ENCODE results near the gene ROR2. TPM values are rescaled to one million over a fixed set of nuclear protein-coding genes. Genes with fewer than 3 reads are reported as not detected.

Gene ROR2
- total RNA-seq, 1 experiment from 2014 or later: 0.68 TPM

DNA sequence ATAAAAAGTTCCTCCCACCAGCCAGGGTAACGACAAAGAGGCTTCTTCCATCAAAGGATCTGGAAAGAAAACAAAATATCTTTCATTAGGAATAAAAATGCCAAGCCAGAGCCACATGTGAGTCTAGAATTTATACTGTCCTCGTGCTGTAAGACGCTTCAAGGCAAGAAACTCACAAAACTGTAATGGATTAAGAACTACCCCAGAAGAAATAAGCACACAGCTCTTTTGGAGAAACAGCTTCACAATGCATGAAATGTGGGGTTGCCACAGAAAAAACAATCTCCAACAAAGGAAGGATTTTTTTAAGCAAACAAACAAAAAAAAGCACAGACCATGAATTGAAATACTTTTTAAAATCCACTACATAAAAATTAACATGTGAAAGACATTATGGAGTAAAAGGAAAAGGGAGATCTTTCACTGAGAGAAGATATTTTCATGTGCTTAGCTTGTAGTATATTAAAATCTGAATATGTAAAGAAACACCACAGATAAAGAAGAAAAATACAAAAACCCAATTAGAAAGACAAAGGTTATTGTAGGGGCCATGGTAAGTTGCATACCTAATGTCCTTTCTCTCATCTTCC lies 385.9 kb downstream of the ROR2 start:
- ChIA-PET POLR2A (no interaction called here), CTCF (no interaction called here)
- BruUV-seq (replicated peaks): no TSS peak
- Histone ChIP-seq H3K36me3 (ENCODE audit: control insufficient read depth, insufficient read depth, low read length) (no peaks in the 10 kb centered on the region), H3K9me3 (no peaks in the 10 kb centered on the region), H3K4me3 (ENCODE audit: low read depth, low read length) (no peak overlapping the region), H3K4me1 (0 out of 2 replicates have a peak, but pooled peaks cover 4% of the 10 kb centered on the region), H3K27me3 (replicated peaks; ENCODE audit: control insufficient read depth, insufficient read depth, low read length) (no peaks in the 10 kb centered on the region)
- no peak overlapping the region for H3K27ac Mint-ChIP-seq (ENCODE audit: unreplicated experiment)
- no peaks in the 10 kb centered on the region for H3K27me3 Mint-ChIP-seq (ENCODE audit: insufficient read depth, unreplicated experiment)
- H3K4me3 Mint-ChIP-seq (ENCODE audit: unreplicated experiment): no peak overlapping the region
- peaks cover 6% of the 10 kb centered on the region for H3K4me1 Mint-ChIP-seq (ENCODE audit: low read depth, unreplicated experiment)
- H3K9me3 Mint-ChIP-seq (ENCODE audit: unreplicated experiment): no peaks in the 10 kb centered on the region
- no peak for DNase-seq
- intact Hi-C loops (cut with micrococcal nuclease; ENCODE audit: unreplicated experiment): loop anchor here (10.0 kb wide), 1 partner anchor 91 kb away; no protein-coding TSS in a partner anchor
- H3K36me3 Mint-ChIP-seq (ENCODE audit: insufficient read depth, unreplicated experiment): no peaks in the 10 kb centered on the region
- no peak for TF ChIP-seq CTCF (IDR thresholded peaks at IDR 0.05; ENCODE audit: insufficient read depth in 1 of 2, low read depth in 1 of 2, low read length in 1 of 2, severe bottlenecking in 1 of 2, unreplicated experiment in 1 of 2)

DNA sequence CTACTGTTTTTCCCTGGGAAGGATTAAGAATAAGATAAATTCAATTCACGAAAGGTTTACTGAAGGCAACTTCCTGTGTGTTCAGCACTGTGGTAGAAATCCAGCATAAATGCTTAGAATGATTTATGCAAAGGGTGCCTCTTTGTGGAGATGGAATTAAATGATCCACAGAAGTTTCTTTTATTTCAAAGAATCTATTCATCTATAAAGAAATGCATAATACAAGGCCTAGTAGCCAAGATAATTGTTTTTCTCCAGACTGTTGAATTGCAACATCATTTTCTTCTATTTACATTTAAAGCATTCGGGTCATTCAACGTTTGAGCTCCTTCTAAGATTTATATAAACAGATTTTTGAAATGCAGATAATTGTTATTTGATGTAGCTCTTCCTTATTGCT lies 387.6 kb downstream of the ROR2 start:
- H3K27me3 ChIP-seq (replicated peaks; ENCODE audit: control insufficient read depth, insufficient read depth, low read length): no peaks in the 10 kb centered on the region
- no peaks in the 10 kb centered on the region for H3K27me3 Mint-ChIP-seq (ENCODE audit: insufficient read depth, unreplicated experiment)
- H3K27ac Mint-ChIP-seq (ENCODE audit: unreplicated experiment): no peak overlapping the region
- no peaks in the 10 kb centered on the region for H3K9me3 Mint-ChIP-seq (ENCODE audit: unreplicated experiment)
- CTCF ChIA-PET: no interaction called here
- intact Hi-C loops (cut with micrococcal nuclease; ENCODE audit: unreplicated experiment): loop anchor here (10.0 kb wide), 1 partner anchor 92 kb away; no protein-coding TSS in a partner anchor
- POLR2A ChIA-PET: interaction anchor here (0.7 kb wide), 1 partner anchor 133 kb away, joined by 3 read pairs; no protein-coding TSS in a partner anchor
- H3K4me1 Mint-ChIP-seq (ENCODE audit: low read depth, unreplicated experiment): peaks cover 2% of the 10 kb centered on the region
- H3K9me3 ChIP-seq: no peaks in the 10 kb centered on the region
- no peak for TF ChIP-seq CTCF (IDR thresholded peaks at IDR 0.05; ENCODE audit: insufficient read depth in 1 of 2, low read depth in 1 of 2, low read length in 1 of 2, severe bottlenecking in 1 of 2, unreplicated experiment in 1 of 2)
- BruUV-seq (replicated peaks): no TSS peak
- no peak for DNase-seq
- no peaks in the 10 kb centered on the region for H3K36me3 Mint-ChIP-seq (ENCODE audit: insufficient read depth, unreplicated experiment)
- H3K4me3 Mint-ChIP-seq (ENCODE audit: unreplicated experiment): no peak overlapping the region
- no peaks in the 10 kb centered on the region for H3K36me3 ChIP-seq (ENCODE audit: control insufficient read depth, insufficient read depth, low read length)
- no peak overlapping the region for H3K4me3 ChIP-seq (ENCODE audit: low read depth, low read length)
- no peaks in the 10 kb centered on the region for H3K4me1 ChIP-seq

GRCh38 chr9:91560301-91560700 lies 389.7 kb downstream of the ROR2 start:
- H3K4me1 ChIP-seq: no peaks in the 10 kb centered on the region
- H3K4me1 Mint-ChIP-seq (ENCODE audit: low read depth, unreplicated experiment): no peaks in the 10 kb centered on the region
- BruUV-seq (replicated peaks): no TSS peak
- CTCF ChIA-PET: no interaction called here
- POLR2A ChIA-PET: no interaction called here
- intact Hi-C loops (cut with micrococcal nuclease; ENCODE audit: unreplicated experiment): loop anchor here (10.0 kb wide), 1 partner anchor 94 kb away; no protein-coding TSS in a partner anchor
- no peaks in the 10 kb centered on the region for H3K36me3 Mint-ChIP-seq (ENCODE audit: insufficient read depth, unreplicated experiment)
- H3K9me3 Mint-ChIP-seq (ENCODE audit: unreplicated experiment): no peaks in the 10 kb centered on the region
- H3K27me3 Mint-ChIP-seq (ENCODE audit: insufficient read depth, unreplicated experiment): no peaks in the 10 kb centered on the region
- no peaks in the 10 kb centered on the region for H3K27me3 ChIP-seq (replicated peaks; ENCODE audit: control insufficient read depth, insufficient read depth, low read length)
- no peak for TF ChIP-seq CTCF (IDR thresholded peaks at IDR 0.05; ENCODE audit: insufficient read depth in 1 of 2, low read depth in 1 of 2, low read length in 1 of 2, severe bottlenecking in 1 of 2, unreplicated experiment in 1 of 2)
- no peak overlapping the region for H3K4me3 Mint-ChIP-seq (ENCODE audit: unreplicated experiment)
- H3K36me3 ChIP-seq (ENCODE audit: control insufficient read depth, insufficient read depth, low read length): no peaks in the 10 kb centered on the region
- no peak overlapping the region for H3K4me3 ChIP-seq (ENCODE audit: low read depth, low read length)
- no peaks in the 10 kb centered on the region for H3K9me3 ChIP-seq
- H3K27ac Mint-ChIP-seq (ENCODE audit: unreplicated experiment): no peak overlapping the region
- no peak for DNase-seq
